ENCODE data around the gene THBS4. TPM values are rescaled to one million over a fixed set of nuclear protein-coding genes. Genes with fewer than 3 reads are reported as not detected.

Gene THBS4
- total RNA-seq, 1 experiment from 2014 or later = 1.2 TPM

DNA sequence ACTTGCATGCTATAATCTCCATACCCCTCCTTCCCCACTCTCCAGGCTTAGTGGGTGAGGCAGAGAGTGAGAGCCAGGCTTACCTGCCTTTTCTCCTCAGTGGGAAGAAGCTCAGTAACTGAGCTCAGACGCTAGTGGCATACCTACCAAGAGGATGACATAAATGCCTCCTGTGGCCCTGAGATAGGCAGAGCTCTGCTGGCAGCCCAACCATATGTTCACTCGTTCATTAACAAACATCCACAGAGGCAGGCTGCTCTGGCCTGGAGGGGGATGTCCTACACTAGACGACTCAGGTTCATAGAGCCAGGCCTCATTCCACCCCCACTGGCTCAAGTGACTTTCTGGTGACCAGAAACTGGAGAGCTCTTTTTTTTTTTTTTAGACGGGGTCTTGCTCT lies 81.3 kb downstream of the THBS4 start:
- no peak for DNase-seq (ENCODE audit: low spot score)

DNA sequence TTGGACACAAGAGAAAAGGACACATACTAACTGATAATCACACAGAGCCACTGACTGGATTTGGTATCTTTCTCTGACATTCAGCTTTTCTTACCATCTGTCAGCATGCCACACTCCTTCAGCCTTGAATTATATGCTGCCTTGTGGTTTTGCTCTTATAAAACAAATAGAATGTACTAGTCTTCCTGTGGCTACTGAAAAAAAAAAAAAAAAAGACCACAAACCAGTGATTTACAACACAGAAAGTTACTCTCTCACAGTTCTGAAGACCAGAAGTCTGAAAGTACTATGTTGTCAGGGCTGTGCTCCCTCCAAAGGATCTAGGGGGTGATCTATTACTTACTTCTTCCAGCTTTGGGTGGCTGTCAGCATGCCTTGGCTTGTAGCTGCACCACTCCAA lies 82.3 kb downstream of the THBS4 start:
- peak; percentile 34 for DNase-seq (ENCODE audit: low spot score)

DNA sequence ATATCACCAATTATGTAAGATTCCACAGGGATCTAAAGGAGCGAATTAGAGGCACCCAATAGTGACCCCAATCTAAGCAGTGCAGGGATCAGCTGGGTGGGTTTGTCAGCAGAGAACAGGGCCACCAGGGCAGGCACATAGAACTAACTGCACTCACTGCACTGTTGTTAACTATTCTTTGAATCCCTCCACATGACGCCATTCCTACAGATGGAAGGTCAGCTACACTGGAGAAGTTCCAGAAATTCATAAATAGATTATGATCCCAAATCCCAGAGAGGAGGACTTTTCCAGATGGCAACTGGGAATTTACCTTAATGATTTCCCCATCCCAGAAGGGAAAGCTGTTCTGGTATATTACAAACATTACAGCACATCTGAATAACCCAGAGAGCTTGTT lies 84.2 kb downstream of the THBS4 start:
- no peak for DNase-seq (ENCODE audit: low spot score)

DNA sequence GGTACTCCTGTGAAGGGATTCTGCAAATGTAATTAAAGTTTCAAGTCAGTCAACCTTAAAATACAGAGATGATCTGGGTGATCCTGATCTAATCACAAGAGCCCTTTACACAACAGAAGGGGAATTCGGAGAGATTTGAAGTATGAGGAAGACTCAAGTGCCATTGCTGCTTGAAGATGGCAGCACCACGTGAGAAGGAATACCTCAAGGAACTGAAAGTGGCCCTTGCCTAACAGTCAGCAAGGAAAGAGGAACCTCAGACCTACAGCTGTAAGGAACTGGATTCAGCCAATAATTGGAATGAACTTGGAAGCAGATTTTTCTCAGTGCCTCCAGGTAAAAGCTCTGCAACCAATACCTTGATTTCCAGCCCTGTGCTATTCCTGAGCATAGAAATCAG lies 87.4 kb downstream of the THBS4 start:
- DNase-seq (ENCODE audit: low spot score) = no peak

DNA sequence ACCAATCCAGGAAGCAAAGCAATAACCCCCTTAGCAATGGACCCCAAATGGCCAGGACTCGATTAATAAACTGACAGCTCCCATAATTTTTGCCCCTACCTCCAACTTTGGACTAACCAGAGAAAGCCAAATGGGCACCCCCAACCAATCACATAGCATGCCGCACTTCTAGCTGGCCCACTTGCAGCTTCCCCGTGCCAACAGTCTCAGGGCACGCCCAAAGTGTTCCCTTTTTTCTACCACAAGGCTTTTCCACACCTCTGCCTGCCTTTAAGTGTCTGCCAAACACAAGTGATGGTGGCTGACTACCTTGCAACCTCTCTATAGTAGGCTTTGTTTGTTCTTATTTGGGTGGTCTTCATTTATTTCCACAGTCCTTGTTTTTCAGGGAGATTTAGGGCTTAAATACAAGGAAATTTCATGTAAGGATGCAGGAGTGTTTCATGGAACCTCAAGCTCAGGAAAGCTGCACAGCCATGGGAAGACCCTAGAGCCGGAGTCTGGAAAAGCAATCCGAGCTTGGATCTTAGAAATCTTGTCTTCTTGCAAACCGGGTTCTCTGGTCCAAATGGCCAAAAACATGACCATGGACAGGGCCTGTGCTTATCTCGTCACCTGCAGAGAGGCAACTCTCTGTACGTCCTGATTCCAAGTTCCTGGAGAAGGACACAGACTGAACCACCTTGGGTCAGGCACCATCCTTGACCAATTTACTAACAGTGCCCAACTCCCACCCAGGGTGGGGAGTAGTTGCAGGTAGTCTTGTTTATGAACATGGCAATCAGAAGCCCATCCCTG lies 89.2 kb downstream of the THBS4 start:
- no peak for DNase-seq (ENCODE audit: low spot score)

DNA sequence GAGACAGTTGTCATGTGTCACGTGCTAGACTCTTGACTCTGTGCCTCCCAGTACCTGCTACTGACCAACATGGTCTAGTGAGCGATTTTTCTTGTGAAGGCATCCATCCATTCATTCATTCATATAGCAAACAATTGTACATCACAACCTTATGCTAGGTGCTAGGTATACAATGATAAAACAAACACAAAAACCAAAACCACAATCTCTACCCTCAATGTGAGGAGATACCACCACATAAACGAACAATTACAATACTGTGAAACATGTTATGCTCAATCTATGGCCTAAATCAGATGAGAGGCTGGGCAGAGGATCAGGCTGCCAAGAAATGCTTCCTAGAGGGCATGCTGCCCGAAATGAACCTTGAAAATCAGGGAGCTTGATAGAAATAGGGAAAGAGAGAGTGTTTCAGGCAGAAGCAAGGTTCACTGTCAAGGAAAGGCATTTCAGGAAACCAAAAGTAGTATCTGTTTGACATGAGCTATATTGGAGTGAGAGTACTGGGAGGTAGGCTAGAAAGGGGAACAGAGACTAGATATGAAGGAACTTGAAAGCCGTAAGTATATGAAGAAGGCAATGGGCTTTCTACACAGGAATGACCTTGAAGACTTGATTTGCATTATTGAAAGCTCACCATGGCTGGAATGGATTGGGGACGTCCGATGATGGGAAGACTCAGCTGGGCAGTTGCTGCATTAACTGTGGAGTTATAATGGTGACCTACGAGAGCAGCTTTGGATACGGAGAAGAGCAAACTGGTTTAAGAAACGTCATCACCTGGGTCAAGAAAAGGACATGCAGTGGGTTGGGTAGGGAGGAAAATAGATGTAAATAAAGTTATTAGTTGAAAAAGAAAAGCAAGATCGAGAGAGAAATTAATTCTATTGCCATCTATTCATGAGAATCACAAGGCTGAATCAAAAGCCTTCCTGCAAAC lies 90.1 kb downstream of the THBS4 start:
- no peak for DNase-seq (ENCODE audit: low spot score)

DNA sequence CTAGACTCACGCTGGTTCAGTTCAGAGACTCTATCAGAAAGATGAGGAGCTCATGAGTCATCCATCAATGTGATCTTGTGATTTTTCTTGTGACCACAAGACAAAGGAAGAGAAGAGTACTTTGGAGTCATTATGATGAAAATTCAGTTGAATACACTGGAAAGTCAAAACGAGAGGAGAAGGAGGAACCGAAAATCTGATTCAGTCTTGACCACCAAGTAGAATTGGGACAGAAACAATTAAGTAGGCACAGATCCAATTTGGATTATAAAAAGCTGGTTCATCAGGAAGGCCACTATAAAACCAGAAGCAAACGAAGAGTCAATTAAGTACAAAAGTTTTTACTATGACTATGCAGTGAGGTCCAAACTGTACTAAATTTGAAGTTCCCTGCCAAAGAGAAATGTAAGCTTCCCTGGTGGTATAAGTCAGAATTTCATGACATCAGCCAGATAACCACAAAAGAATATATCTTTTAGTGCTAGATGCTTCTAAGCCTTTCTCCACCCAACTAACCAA lies 90.9 kb downstream of the THBS4 start:
- DNase-seq (ENCODE audit: low spot score) = peak; percentile 84

DNA sequence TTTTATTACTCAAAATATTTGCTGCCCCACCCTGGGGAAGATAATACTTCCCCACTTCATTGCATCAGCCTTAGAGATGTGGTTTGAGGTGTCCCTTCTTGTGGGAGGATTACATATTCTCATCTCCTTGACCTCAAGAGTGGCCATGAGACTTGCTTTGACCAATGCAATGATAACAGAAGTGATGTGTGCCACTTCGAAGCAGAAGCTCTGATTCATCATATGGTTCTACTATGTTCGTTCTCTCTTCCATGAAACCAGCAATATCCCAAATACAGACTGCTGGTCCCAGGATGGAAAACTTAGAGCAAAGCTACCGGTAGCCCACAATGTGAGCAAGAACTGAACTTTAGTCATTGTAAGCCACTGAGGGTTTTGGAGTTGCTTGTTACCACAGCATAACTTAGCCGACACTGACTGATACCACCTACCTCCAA lies 92.0 kb downstream of the THBS4 start:
- DNase-seq (ENCODE audit: low spot score) = peak; percentile 8

DNA sequence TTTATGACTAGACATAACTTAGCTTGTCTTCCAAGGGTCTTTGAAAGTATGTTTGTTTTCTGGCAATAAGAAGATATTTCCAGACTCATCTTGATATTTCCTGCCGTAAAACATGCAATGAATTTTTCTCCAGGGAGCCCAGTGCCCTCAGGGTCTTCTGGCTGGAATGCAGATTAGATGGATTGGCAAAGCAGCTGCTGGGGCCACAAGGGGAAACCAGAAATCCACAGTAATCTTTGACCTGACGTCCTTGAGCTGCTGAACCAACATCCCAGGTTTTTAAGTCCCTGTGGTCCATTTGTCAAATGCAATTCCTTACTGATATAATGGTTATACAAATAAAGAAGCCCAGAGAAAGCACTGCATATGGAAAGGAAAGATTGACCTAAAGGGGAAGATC lies 93.0 kb downstream of the THBS4 start:
- peak; percentile 17 for DNase-seq (ENCODE audit: low spot score)

DNA sequence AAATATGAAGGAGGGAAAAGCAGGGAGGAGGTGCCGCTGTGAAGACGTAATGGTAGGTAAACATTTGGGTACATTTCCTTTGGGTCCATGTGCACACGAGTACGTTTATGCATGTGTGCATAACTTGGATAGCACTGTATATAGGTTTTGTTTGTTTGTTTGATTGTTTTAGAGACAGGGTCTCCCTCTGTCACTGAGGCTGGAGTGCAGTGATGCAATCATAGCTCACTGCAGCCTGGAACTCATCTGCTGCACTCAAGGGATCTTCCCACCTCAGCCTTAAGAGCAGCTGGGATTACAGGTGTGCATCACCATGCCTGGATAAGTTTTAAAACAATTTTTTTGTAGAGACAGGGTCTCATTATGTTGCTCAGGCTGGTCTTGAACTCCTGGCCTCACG lies 94.0 kb downstream of the THBS4 start:
- no peak for DNase-seq (ENCODE audit: low spot score)

Other genes starting within 250 kb of the THBS4 start
- gene MTX3, start 44.1 kb upstream of the THBS4 start, total RNA-seq (2014; rRNA removed; shearing (Covaris generic)) = 19.5 and 21.0 TPM in 2 replicates
- 9.2 TPM in 2 replicates for gene SERINC5, start 220.7 kb downstream of the THBS4 start, total RNA-seq (2014; rRNA removed; shearing (Covaris generic))

Measured in A172 (cell line).